Stimulated activated CD8-positive, alpha-beta memory T cell treated with anti-CD3 and anti-CD28 coated beads, Interleukin-15, amount 100 ng/mL, for 4 hours (primary cell): ENCODE measurements around the gene KLHL42.
"Not testable (repeated sequence)": the region's sequence is repeated elsewhere in the genome, so short reads cannot be mapped to it uniquely, and the experiment has no call there.

Experiments used
- DNase-seq, 2 donors: peaks; one replicate each; pipeline ENCODE4 v3.0.0-alpha.2; 2020; ENCODE audit warnings: low read depth in 2 of 2

Gene KLHL42

DNA sequence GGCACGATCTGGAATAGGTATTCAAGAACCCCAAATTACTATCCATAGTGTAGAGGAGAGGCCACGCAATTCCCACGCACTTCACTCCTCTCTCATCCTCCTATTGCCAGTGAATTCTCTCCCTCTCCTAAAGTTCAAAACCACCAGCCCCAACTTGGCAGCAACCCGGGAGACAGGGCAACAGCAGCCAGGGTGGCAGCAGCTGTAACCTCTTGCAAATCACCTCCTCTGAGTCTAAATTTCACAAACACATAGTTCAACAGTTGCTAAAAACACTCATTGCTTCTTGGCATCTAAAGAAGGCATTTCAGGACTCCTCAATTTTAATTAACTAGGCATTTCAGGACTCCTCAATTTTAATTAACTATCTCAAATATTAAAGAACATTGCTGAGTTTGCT is 37.7 kb downstream of the KLHL42 start:
- no peak for DNase-seq

- no peak for DNase-seq
Measured at GRCh38 chr12:27818401-27818918, 38.4 kb downstream of the KLHL42 start.

- no peak for DNase-seq
Measured at GRCh38 chr12:27820564-27820963, 40.5 kb downstream of the KLHL42 start.

- no peak for DNase-seq
Measured at GRCh38 chr12:27821259-27821973, 41.4 kb downstream of the KLHL42 start.

DNA sequence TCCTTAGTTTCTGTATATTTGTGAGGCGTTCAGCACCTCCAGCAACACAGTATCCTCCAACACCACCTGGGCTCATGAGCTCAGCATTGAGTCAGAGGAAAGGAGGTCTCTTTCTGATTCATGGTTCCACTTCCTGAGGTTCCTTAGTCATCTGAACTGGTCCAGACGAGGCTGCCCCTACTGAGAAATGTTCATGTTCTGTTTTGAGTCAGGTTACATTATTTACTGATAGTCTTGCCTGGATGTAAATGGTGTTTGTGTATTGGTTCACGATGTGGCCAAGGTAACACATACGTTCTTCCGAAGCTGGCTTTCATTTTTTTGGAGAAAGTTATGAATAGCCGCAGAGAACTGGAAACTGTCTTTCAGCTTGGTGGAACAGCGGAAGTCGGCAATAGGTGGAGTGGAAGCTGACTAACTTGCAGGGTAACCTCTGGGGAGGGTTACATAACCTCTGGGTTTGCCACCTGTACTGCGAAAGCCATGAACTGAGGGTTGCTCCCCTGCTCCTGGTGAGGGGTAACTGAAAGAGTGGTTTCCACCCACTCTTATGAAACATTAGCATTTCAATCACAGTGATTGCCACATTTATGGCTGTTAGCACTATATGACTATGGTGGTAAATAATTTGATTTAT is 42.2 kb downstream of the KLHL42 start:
- peak; percentile 15 to 51 for DNase-seq

GRCh38 chr12:27823038-27823437 is 43.0 kb downstream of the KLHL42 start:
- no peak for DNase-seq

DNA sequence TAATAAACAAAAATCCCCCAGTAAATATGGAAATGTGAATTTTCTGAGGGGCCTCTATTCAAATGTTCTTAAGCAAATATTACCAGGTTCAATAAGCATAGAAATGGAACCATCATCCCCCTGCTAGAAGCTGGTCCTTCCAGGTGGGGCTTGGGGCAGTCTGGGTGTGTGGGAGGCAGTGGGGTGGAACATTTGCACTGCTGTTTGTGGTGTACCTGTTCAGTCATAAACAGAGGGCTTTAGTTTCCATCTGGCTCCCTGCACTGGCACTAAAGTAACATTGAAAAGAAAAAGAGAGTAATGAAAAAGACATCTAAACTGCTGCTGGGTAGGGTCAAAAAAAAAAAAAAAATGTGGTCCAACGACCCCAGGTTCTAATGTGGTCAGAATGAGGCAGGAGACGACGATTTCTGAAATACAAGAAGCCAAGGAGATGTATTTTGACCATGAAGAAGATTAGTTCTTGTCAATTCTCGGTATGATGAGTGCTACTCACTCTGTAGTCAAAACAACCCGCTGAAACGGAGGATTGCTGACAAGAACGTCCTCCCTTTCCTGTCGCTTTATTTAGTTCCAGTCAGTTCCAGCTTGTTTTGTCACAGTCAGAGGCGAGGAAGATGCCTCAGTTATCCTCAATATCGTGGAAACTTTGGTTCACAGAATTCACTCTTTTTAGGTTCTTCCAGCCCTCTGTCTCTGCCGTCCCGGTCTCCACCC is 44.3 kb downstream of the KLHL42 start:
- DNase-seq, result no peak

DNA sequence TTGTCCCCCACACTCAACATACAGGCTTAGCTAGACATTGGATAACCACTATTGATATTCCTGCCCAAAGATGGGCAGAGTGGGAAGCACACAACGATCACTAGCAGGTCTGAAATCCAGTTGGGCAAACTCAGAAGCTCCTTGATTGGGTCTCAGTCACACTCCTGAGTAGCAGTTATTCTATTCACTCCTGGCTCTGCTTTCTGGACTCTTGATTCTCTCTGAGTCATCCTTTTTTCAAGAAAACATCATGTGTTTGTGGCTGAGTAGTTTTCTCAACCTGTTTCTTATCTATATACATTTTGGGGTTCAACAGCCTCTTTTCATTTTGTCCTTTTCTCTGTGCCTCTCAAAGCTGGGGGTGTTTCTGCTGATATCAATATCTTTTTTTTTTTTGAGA is 46.0 kb downstream of the KLHL42 start:
- no peak for DNase-seq

DNA sequence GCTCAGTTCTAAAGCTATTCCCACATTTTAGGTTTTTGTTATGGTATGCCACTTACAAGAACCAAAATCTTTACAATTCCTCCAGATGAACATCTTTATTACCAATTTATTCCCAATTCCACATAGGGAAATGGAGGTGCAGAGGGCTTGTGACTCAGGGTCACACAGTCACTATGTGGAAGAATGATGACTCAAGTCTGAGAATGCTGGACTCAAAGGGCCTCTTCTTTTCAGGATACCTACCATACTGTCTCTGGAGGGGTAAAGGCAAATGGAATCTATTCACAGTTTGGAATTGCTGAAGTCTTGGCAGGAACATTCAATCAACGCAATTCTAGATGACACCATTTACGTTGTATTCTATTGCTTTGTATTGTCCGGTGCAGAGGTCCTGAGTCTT is 48.2 kb downstream of the KLHL42 start:
- no peak for DNase-seq

- no peak for DNase-seq
Measured at GRCh38 chr12:27838543-27839185, 58.6 kb downstream of the KLHL42 start.

DNA sequence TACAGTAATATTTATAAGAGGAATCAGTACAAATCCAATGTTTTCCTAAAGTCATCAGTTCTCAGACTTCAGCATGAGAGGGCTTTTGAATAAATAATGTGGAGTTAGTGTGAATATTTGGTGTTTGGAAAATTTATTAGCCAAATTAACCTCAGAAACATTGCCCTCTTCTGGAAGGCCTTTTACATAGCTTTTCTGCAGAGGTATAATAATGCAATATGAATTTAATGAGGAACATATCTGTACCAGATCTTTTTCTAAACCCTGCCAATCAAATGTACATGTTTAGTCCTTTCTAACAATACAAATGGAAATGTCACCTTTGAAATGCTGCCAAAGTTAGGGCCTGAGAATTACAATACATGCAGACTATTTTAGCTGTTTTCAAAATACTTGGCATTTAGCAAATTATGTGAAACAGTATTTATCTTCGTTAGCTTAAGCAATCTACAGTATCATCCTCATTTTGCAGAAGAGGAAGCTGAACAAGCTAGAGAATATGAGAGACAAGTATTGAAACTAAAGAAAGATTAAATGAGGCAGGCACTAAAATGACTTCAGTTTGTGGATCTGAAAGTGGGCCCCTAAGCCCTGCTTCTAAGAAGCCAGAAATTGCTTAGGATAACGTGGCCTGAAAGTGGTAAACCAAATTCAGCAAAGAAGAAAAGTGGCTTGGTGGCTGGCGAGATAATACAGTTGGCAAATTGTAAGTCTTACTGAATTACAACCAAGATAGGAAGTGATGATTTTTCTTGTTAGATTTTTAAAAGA is 60.4 kb downstream of the KLHL42 start:
- no peak for DNase-seq

- DNase-seq, result no peak
Measured at GRCh38 chr12:27841392-27841882, 61.4 kb downstream of the KLHL42 start.

DNA sequence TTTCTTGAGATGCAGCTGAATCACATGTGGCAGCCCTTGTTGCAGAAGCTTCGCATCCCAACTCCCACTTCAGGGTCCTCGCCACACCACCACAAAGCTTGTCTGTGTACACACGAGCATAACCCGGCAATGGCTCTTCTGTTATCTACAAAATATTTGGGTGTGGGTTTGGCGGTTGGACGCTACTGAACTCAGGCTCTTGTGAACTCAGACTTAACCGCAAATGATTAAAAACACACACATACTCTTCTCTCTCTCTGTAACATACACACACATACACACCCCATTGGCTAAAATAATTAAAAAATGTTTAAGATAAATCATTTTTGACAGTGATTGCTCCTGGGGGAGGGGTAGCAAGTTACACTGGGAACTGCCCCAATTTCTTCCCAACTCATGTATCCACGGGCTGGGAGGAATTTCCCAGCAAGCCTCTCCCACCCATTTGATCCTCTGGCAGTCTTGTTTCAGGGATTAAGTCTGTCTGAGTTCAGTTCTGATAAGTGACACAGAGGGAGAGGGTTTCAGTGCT is 63.7 kb downstream of the KLHL42 start:
- DNase-seq, result no peak

DNA sequence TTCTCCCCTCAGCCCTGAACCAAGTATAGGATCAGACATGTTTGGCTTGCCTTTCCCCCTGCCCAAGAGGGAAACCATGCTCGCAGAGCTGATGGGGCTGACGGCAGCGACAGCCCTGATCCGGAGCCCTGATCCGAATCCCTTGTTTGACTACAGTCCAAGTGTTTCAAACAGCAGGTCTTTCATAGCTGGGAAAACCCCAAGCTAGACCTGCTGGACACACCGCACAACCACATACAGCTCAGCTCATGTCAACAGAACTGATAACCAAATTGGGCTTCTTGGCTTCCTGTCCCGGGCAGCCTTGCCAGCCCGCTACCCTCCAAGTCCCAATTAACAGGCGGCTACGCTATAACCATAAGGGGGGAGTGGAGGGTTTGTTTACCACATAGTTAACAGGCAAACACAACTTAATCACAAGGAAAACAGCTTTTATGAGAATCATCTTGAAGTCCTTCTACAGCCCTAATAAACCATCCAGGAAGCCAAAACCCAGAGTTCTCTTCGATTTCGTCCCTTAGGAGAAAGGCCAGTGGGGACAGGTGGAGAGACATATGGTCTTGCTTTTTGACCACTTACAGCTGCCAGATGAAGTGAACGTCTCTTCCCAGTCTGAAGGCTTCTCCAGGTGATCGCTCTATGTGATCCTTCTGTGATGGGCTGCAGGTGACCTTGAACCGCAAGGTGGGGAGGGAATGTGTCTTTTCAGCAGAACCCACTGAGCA is 64.5 kb downstream of the KLHL42 start:
- DNase-seq, result no peak

DNA sequence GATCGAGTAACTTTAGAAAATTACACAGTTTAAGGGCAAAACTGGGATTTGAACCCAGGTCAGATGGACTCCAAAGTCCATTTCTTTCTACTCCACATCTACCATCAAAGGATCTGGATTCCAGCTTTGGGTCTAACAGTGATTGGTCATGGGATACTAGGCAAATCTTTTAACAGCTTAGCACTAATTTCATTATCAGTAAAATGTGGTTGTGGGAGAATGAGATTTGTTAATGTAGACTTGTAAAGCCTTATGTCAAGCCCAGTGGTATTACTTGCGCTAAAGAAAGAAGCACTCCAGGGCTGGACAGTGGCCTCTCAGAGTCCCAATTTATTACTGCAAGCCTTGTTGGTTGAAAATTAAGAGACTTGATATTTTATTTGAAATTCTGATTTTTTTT is 65.2 kb downstream of the KLHL42 start:
- DNase-seq, result no peak

GRCh38 chr12:27845706-27846105 is 65.7 kb downstream of the KLHL42 start:
- DNase-seq, result not testable (repeated sequence)

GRCh38 chr12:27847293-27847692 is 67.3 kb downstream of the KLHL42 start:
- not testable (repeated sequence) for DNase-seq

DNA sequence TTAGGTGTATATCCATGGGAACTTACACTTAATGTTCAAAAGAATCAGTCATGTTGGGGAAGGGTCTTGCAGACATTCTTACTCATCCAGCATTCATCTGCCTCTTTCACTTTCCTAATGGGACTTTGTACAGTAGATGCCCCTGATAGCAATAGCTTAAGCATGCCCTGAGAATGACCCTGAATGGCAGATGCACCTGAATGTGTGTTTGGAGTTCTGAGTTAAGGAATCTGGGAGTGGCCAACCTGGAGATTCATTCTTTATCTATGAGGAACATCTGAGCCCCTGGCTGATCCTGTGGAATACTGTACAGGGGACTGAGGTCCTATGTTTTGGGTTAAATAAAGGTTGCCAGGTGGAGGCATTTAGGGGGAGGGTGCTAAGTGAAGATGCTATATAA is 71.3 kb downstream of the KLHL42 start:
- DNase-seq, result no peak

DNA sequence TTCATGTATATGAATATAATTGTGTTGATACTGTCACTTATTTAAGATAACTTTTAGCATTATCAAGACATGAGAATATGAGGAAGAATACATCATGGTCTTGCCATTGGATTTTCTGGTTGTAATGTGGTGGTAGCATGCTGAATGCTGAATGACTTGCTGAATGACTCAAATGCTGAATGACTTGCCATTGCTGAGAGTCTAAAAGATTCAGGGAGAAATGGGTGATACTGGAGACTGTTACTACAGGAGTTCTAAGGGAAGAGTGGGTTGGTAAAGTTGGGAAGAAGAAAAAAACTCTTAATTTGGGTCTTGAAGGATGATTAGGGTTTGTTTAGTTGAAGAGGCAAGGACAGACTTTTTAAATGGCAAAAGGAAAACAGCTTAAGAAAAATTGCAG is 72.1 kb downstream of the KLHL42 start:
- no peak for DNase-seq
